NT2/D1 (cell line): Measurements from ENCODE around the gene PODXL.

ENCODE experiments used
- DNase-seq: peaks from one replicate; pipeline ENCODE4 v3.0.0-alpha.2; 2011; ENCODE audit warnings: low read depth, low spot score
- H3K27me3 ChIP-seq: 2 replicates; pipeline ENCODE4 v1.6.0; 2011; ENCODE audit warnings: mild to moderate bottlenecking; ENCODE audit not compliant: insufficient read length, insufficient read depth
- H3K36me3 ChIP-seq: 2 replicates; pipeline ENCODE4 v1.6.1; 2011; ENCODE audit warnings: mild to moderate bottlenecking, low read length, mixed read lengths; ENCODE audit not compliant: insufficient read depth, insufficient read length
- H3K4me1 ChIP-seq: 2 replicates; pipeline ENCODE4 v1.5.1; 2011; ENCODE audit not compliant: insufficient read depth, insufficient read length
- H3K4me3 ChIP-seq: 2 replicates; pipeline ENCODE4 v1.5.1; 2011; ENCODE audit warnings: low read depth; ENCODE audit not compliant: insufficient read length
- H3K9ac ChIP-seq: 2 replicates; pipeline ENCODE4 v1.6.0; 2011; ENCODE audit warnings: low read depth; ENCODE audit not compliant: insufficient read length
- H3K9me3 ChIP-seq: 2 replicates; pipeline ENCODE4 v1.5.1; 2011; ENCODE audit warnings: mild to moderate bottlenecking, low read length; ENCODE audit not compliant: insufficient read depth
- SUZ12 ChIP-seq: IDR thresholded peaks from 2 replicates; pipeline ENCODE4 v1.6.1; 2011; ENCODE audit not compliant: insufficient read length, insufficient read depth; ENCODE audit errors: extremely low read depth
- YY1 ChIP-seq: IDR thresholded peaks from 2 replicates; pipeline ENCODE4 v1.6.1; 2011; ENCODE audit not compliant: insufficient read length, insufficient read depth
- ZNF274 ChIP-seq: IDR thresholded peaks from 2 replicates; pipeline ENCODE4 v1.6.1; 2011; ENCODE audit warnings: mild to moderate bottlenecking, low read depth, low read length

Gene PODXL

GRCh38 chr7:131583430-131583829 lies 27.0 kb upstream of the PODXL start:
- no peak for DNase-seq

GRCh38 chr7:131581241-131582051 lies 25.0 kb upstream of the PODXL start:
- Histone ChIP-seq H3K9ac (peak overlapping the region; percentile 43), H3K9me3 (no peaks in the 10 kb centered on the region), H3K27me3 (no peaks in the 10 kb centered on the region), H3K4me3 (no peak overlapping the region), H3K36me3 (no peaks in the 10 kb centered on the region), H3K4me1 (peaks cover 17% of the 10 kb centered on the region)
- no peak for DNase-seq
- TF ChIP-seq YY1 (no peak), ZNF274 (no peak), SUZ12 (no peak)

More at GRCh38 chr7:131583430-131583829, 27.0 kb upstream of the PODXL start:
- no peaks in the 10 kb centered on the region for H3K9me3 ChIP-seq
- H3K9ac ChIP-seq, result no peak overlapping the region
- no peaks in the 10 kb centered on the region for H3K27me3 ChIP-seq
- H3K4me1 ChIP-seq, result peaks cover 29% of the 10 kb centered on the region
- H3K36me3 ChIP-seq, result no peaks in the 10 kb centered on the region
- no peak overlapping the region for H3K4me3 ChIP-seq
- TF ChIP-seq SUZ12, result no peak

GRCh38 chr7:131578602-131579001 lies 22.2 kb upstream of the PODXL start:
- TF ChIP-seq ZNF274 (no peak), SUZ12 (no peak), YY1 (no peak)

GRCh38 chr7:131574741-131575140 lies 18.3 kb upstream of the PODXL start:
- no peak overlapping the region for H3K9ac ChIP-seq
- H3K4me3 ChIP-seq, result no peak overlapping the region
- no peaks in the 10 kb centered on the region for H3K27me3 ChIP-seq
- H3K4me1 ChIP-seq, result no peaks in the 10 kb centered on the region
- H3K36me3 ChIP-seq, result no peaks in the 10 kb centered on the region
- no peaks in the 10 kb centered on the region for H3K9me3 ChIP-seq
- no peak for TF ChIP-seq ZNF274
- TF ChIP-seq YY1, result no peak
- TF ChIP-seq SUZ12, result no peak
- DNase-seq, result no peak

More at GRCh38 chr7:131578602-131579001, 22.2 kb upstream of the PODXL start:
- Histone ChIP-seq H3K9ac (no peak overlapping the region), H3K4me3 (no peak overlapping the region), H3K27me3 (no peaks in the 10 kb centered on the region), H3K9me3 (no peaks in the 10 kb centered on the region), H3K36me3 (no peaks in the 10 kb centered on the region), H3K4me1 (peaks cover 10% of the 10 kb centered on the region)
- DNase-seq, result no peak

- H3K4me3 ChIP-seq, result no peak overlapping the region
- H3K9ac ChIP-seq, result no peak overlapping the region
- no peaks in the 10 kb centered on the region for H3K36me3 ChIP-seq
- H3K27me3 ChIP-seq, result no peaks in the 10 kb centered on the region
- no peaks in the 10 kb centered on the region for H3K9me3 ChIP-seq
- H3K4me1 ChIP-seq, result peaks cover 4% of the 10 kb centered on the region
- TF ChIP-seq SUZ12, result no peak
- TF ChIP-seq YY1, result no peak
- no peak for TF ChIP-seq ZNF274
- no peak for DNase-seq
Observed at GRCh38 chr7:131570401-131570800, 14.0 kb upstream of the PODXL start.

- H3K4me1 ChIP-seq, result peaks cover 4% of the 10 kb centered on the region
- no peaks in the 10 kb centered on the region for H3K36me3 ChIP-seq
- no peaks in the 10 kb centered on the region for H3K27me3 ChIP-seq
- peak overlapping the region; percentile 42 for H3K9ac ChIP-seq
- no peak for DNase-seq
- TF ChIP-seq SUZ12 (no peak), YY1 (no peak), ZNF274 (no peak)
- no peak overlapping the region for H3K4me3 ChIP-seq
- no peaks in the 10 kb centered on the region for H3K9me3 ChIP-seq
Observed at GRCh38 chr7:131568970-131569369, 12.5 kb upstream of the PODXL start.

GRCh38 chr7:131568510-131568909 lies 12.1 kb upstream of the PODXL start:
- no peak overlapping the region for H3K4me3 ChIP-seq
- TF ChIP-seq SUZ12 (no peak), YY1 (no peak), ZNF274 (no peak)

More at GRCh38 chr7:131568510-131568909, 12.1 kb upstream of the PODXL start:
- Histone ChIP-seq H3K9me3 (no peaks in the 10 kb centered on the region), H3K9ac (no peak overlapping the region), H3K27me3 (no peaks in the 10 kb centered on the region), H3K36me3 (no peaks in the 10 kb centered on the region), H3K4me1 (peaks cover 4% of the 10 kb centered on the region)
- no peak for DNase-seq
